ENCODE results near the gene TCHP. TPM values are rescaled to one million over a fixed set of nuclear protein-coding genes. Genes with fewer than 3 reads are reported as not detected.
"Not testable (repeated sequence)": the region's sequence is repeated elsewhere in the genome, so short reads cannot be mapped to it uniquely, and the experiment has no call there.

The TCHP gene
- total RNA-seq = 20.8 TPM

GRCh38 chr12:109899783-109900751 is at the start of gene TCHP:
Gene TCHP, plus strand, starts transcription at chr12:109900274. Its CDS starts 2,753 bp downstream, at chr12:109903027.
- DNase-seq (ENCODE audit: low spot score) = peak; percentile 87

GRCh38 chr12:109850518-109850917 is 49.6 kb upstream of the TCHP start:
- not testable (repeated sequence) for DNase-seq (ENCODE audit: low spot score)

- DNase-seq (ENCODE audit: low spot score) = no peak
Observed at GRCh38 chr12:109855377-109855776, 44.7 kb upstream of the TCHP start.

- no peak for DNase-seq (ENCODE audit: low spot score)
Observed at GRCh38 chr12:109857715-109858114, 42.4 kb upstream of the TCHP start.

- no peak for DNase-seq (ENCODE audit: low spot score)
Observed at GRCh38 chr12:109858764-109859163, 41.3 kb upstream of the TCHP start.

GRCh38 chr12:109860977-109861376 is 39.1 kb upstream of the TCHP start:
- DNase-seq (ENCODE audit: low spot score) = no peak

- no peak for DNase-seq (ENCODE audit: low spot score)
Observed at GRCh38 chr12:109861689-109862314, 38.3 kb upstream of the TCHP start.

- not testable (repeated sequence) for DNase-seq (ENCODE audit: low spot score)
Observed at GRCh38 chr12:109862491-109862890, 37.6 kb upstream of the TCHP start.

GRCh38 chr12:109863847-109864712 is 36.0 kb upstream of the TCHP start:
- DNase-seq (ENCODE audit: low spot score) = peak; percentile 75

- peak; percentile 56 for DNase-seq (ENCODE audit: low spot score)
Observed at GRCh38 chr12:109864916-109865315, 35.2 kb upstream of the TCHP start.

GRCh38 chr12:109868182-109869051 is 31.7 kb upstream of the TCHP start:
- no peak for DNase-seq (ENCODE audit: low spot score)

GRCh38 chr12:109870648-109871047 is 29.4 kb upstream of the TCHP start:
- no peak for DNase-seq (ENCODE audit: low spot score)

GRCh38 chr12:109871668-109872314 is 28.3 kb upstream of the TCHP start:
- DNase-seq (ENCODE audit: low spot score) = no peak

- DNase-seq (ENCODE audit: low spot score) = no peak
Observed at GRCh38 chr12:109873653-109874052, 26.4 kb upstream of the TCHP start.

GRCh38 chr12:109875572-109876131 is 24.4 kb upstream of the TCHP start:
- peak; percentile 81 for DNase-seq (ENCODE audit: low spot score)

GRCh38 chr12:109876406-109876805 is 23.7 kb upstream of the TCHP start:
- DNase-seq (ENCODE audit: low spot score) = no peak

GRCh38 chr12:109877504-109878246 is 22.4 kb upstream of the TCHP start:
- no peak for DNase-seq (ENCODE audit: low spot score)

GRCh38 chr12:109878247-109878625 is 21.8 kb upstream of the TCHP start:
- DNase-seq (ENCODE audit: low spot score) = no peak

GRCh38 chr12:109878749-109879148 is 21.3 kb upstream of the TCHP start:
- no peak for DNase-seq (ENCODE audit: low spot score)

Measured in ureter (tissue), 1 donor.